ENCODE measurements around the gene CAMSAP3. TPM values are rescaled to one million over a fixed set of nuclear protein-coding genes. Genes with fewer than 3 reads are reported as not detected.
A peak's percentile ranks its signal among the peaks of the same experiment; 100 is the strongest.

Gene CAMSAP3
- polyA plus RNA-seq, 1 of the 3 experiments (the other 2 are of a cell fraction) = 0.08 TPM

DNA sequence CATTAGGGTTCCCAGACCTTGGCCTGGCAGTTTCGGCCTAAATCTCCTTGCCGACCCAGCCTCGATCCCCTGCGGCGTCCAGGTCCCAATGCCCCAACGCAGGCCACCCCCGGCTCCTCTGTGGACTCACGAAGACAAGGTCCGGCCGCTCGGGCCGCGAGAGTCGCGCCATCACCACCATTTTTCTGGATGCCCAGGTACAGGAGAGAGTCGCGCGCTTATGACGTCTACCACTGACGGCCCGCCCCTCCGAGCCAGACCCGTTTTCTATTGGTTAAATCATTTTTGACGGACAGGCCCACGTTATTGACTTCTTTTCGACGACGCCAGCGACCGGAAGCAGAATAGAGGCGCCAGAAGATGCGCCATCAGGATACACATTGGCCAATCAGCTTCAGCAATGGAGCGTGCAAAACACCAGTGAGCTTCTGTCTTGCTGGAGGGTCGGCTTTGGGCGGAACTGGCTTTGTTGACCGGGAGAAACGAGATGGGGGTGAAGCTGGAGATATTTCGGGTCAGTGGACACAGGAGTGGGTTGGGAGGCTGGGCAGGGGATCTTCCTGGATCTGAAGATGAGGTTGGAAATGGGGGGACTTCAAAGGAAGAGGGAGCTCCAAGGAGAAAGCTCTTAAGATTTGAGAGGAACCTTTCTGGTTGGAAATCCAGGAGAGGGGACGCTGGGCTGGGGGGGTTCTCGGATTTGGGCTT, 33.8 kb downstream of the CAMSAP3 start, which contains the start of the genes PET100 and XAB2 (continued):
- TF ChIP-seq, protein P1, sequence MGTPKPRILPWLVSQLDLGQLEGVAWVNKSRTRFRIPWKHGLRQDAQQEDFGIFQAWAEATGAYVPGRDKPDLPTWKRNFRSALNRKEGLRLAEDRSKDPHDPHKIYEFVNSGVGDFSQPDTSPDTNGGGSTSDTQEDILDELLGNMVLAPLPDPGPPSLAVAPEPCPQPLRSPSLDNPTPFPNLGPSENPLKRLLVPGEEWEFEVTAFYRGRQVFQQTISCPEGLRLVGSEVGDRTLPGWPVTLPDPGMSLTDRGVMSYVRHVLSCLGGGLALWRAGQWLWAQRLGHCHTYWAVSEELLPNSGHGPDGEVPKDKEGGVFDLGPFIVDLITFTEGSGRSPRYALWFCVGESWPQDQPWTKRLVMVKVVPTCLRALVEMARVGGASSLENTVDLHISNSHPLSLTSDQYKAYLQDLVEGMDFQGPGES (IDR thresholded peaks at IDR 0.05; ENCODE audit: low read depth, low read length) = peak; percentile 84
- peak; percentile 45; the same call in 1 of the 2 replicates for TF ChIP-seq GATA2 (CRISPR knock-in tag; IDR thresholded peaks at IDR 0.05)
- TF ChIP-seq RCOR1 (IDR thresholded peaks at IDR 0.05; ENCODE audit: low read length) = no peak
- TF ChIP-seq RFX5 (IDR thresholded peaks at IDR 0.05; ENCODE audit: low read length) = 0 out of 2 replicates have a peak, but pooled peaks have one; percentile 58
- TF ChIP-seq, protein P2, sequence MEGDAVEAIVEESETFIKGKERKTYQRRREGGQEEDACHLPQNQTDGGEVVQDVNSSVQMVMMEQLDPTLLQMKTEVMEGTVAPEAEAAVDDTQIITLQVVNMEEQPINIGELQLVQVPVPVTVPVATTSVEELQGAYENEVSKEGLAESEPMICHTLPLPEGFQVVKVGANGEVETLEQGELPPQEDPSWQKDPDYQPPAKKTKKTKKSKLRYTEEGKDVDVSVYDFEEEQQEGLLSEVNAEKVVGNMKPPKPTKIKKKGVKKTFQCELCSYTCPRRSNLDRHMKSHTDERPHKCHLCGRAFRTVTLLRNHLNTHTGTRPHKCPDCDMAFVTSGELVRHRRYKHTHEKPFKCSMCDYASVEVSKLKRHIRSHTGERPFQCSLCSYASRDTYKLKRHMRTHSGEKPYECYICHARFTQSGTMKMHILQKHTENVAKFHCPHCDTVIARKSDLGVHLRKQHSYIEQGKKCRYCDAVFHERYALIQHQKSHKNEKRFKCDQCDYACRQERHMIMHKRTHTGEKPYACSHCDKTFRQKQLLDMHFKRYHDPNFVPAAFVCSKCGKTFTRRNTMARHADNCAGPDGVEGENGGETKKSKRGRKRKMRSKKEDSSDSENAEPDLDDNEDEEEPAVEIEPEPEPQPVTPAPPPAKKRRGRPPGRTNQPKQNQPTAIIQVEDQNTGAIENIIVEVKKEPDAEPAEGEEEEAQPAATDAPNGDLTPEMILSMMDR (IDR thresholded peaks at IDR 0.05) = no peak
- peak; percentile 89 for TF ChIP-seq GABPA (IDR thresholded peaks at IDR 0.05; ENCODE audit: low read depth)
- peak; percentile 94 for TF ChIP-seq ELF1 (IDR thresholded peaks at IDR 0.05)
- TF ChIP-seq FOXJ3 (CRISPR knock-in tag; IDR thresholded peaks at IDR 0.05) = peak; percentile 74
- no peak for TF ChIP-seq EZH2phosphoT487 (IDR thresholded peaks at IDR 0.05; ENCODE audit: borderline replicate concordance, low read depth)
- no peak for TF ChIP-seq NRF1 (IDR thresholded peaks at IDR 0.05; ENCODE audit: low read depth, low read length)
- peak; percentile 81; the same call in 1 of the 2 replicates for TF ChIP-seq MXI1 (IDR thresholded peaks at IDR 0.05; ENCODE audit: low read depth, low read length)
- TF ChIP-seq, protein P3, sequence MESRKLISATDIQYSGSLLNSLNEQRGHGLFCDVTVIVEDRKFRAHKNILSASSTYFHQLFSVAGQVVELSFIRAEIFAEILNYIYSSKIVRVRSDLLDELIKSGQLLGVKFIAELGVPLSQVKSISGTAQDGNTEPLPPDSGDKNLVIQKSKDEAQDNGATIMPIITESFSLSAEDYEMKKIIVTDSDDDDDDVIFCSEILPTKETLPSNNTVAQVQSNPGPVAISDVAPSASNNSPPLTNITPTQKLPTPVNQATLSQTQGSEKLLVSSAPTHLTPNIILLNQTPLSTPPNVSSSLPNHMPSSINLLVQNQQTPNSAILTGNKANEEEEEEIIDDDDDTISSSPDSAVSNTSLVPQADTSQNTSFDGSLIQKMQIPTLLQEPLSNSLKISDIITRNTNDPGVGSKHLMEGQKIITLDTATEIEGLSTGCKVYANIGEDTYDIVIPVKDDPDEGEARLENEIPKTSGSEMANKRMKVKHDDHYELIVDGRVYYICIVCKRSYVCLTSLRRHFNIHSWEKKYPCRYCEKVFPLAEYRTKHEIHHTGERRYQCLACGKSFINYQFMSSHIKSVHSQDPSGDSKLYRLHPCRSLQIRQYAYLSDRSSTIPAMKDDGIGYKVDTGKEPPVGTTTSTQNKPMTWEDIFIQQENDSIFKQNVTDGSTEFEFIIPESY (IDR thresholded peaks at IDR 0.05; ENCODE audit: borderline replicate concordance, low read depth) = peak; percentile 57; the same call in 1 of the 2 replicates
- no peak for TF ChIP-seq JUND (IDR thresholded peaks at IDR 0.05)
- TF ChIP-seq RAD21 (IDR thresholded peaks at IDR 0.05; ENCODE audit: low read length) = no peak
- TF ChIP-seq CHD2 (IDR thresholded peaks at IDR 0.05; ENCODE audit: low read length, partially characterized antibody) = peak; percentile 70
- no peak for TF ChIP-seq FOSL2 (IDR thresholded peaks at IDR 0.05; ENCODE audit: borderline replicate concordance, low read depth)
- TF ChIP-seq TCF12 (IDR thresholded peaks at IDR 0.05) = no peak
- no peak for TF ChIP-seq SIN3A (IDR thresholded peaks at IDR 0.05; ENCODE audit: borderline replicate concordance, low read depth, low read length)
- no peak for TF ChIP-seq MEF2A (IDR thresholded peaks at IDR 0.05; ENCODE audit: borderline replicate concordance, low read depth)
- TF ChIP-seq, protein P4, sequence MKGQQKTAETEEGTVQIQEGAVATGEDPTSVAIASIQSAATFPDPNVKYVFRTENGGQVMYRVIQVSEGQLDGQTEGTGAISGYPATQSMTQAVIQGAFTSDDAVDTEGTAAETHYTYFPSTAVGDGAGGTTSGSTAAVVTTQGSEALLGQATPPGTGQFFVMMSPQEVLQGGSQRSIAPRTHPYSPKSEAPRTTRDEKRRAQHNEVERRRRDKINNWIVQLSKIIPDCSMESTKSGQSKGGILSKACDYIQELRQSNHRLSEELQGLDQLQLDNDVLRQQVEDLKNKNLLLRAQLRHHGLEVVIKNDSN (IDR thresholded peaks at IDR 0.05; ENCODE audit: borderline replicate concordance, low read depth) = no peak
- no peak for TF ChIP-seq SMC3 (IDR thresholded peaks at IDR 0.05; ENCODE audit: low read depth, low read length)
- peak; percentile 83 for TF ChIP-seq POLR2AphosphoS5 (IDR thresholded peaks at IDR 0.05; ENCODE audit: low read depth, low read length)
- TF ChIP-seq NFIC (IDR thresholded peaks at IDR 0.05; ENCODE audit: borderline replicate concordance) = no peak
- no peak for TF ChIP-seq TEAD4 (IDR thresholded peaks at IDR 0.05; ENCODE audit: borderline replicate concordance, insufficient read depth)
- TF ChIP-seq YY1 (IDR thresholded peaks at IDR 0.05; ENCODE audit: low read depth) = peak; percentile 91
- no peak; the same call in none of the 2 replicates for TF ChIP-seq TAF1 (IDR thresholded peaks at IDR 0.05; ENCODE audit: borderline replicate concordance, low read depth, low read length)
- TF ChIP-seq, protein P5, sequence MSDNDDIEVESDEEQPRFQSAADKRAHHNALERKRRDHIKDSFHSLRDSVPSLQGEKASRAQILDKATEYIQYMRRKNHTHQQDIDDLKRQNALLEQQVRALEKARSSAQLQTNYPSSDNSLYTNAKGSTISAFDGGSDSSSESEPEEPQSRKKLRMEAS (IDR thresholded peaks at IDR 0.05; ENCODE audit: low read depth) = peak; percentile 68
- TF ChIP-seq, protein P6, sequence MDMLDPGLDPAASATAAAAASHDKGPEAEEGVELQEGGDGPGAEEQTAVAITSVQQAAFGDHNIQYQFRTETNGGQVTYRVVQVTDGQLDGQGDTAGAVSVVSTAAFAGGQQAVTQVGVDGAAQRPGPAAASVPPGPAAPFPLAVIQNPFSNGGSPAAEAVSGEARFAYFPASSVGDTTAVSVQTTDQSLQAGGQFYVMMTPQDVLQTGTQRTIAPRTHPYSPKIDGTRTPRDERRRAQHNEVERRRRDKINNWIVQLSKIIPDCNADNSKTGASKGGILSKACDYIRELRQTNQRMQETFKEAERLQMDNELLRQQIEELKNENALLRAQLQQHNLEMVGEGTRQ (IDR thresholded peaks at IDR 0.05; ENCODE audit: borderline replicate concordance, low read depth, low read length) = no peak
- no peak for TF ChIP-seq FOXM1 (IDR thresholded peaks at IDR 0.05; ENCODE audit: low read depth)

Data from SK-N-SH (cell line).